Stimulated activated CD4-positive, alpha-beta T cell treated with anti-CD3 and anti-CD28 coated beads, Interleukin-1b, Interleukin-23, amount 100 ng/mL, for 48 hours (primary cell): ENCODE data around the gene RAD21L1.

ENCODE experiments used
- DNase-seq: peaks from one replicate; pipeline ENCODE4 v3.0.0-alpha.2; 2020

Gene RAD21L1

DNA sequence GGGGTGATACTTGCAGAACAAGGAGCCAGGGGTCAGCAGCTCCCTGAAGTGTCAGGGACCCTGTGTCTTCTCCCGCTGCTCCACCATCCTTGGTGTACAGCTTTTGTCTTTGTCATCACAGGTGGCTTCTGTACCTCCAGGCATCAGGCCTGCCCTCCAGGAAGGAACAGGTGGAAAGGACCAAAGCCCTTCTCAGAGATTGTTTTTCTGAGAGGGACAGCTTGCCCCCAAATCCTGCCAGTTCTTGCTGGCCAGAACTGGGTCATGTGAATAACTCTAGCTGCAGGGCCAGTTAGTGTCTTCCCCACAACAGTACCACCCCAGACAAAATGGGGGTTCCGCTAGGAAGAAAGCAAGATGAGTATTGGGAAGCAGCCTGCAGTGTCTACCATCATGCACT lies 71.6 kb downstream of the RAD21L1 start:
- no peak for DNase-seq

DNA sequence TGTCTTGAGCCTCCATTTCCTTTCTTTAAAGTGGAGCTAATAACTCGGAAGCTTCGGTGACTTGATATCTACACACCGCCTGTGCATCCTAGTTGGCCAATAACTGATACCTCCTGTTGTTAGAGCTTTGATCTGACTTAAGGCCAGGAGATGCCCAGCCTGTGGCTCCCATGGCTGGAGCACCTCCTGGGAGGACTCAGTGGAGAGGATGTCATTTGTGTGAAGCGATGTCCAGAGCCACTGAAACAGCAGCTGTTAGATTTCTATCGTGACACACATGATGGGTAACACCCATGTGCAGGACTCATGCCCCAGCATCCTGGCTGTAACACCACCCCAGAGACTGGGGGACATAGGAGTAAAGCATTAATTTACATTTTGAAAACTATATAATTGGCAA lies 72.3 kb downstream of the RAD21L1 start:
- DNase-seq: no peak

DNA sequence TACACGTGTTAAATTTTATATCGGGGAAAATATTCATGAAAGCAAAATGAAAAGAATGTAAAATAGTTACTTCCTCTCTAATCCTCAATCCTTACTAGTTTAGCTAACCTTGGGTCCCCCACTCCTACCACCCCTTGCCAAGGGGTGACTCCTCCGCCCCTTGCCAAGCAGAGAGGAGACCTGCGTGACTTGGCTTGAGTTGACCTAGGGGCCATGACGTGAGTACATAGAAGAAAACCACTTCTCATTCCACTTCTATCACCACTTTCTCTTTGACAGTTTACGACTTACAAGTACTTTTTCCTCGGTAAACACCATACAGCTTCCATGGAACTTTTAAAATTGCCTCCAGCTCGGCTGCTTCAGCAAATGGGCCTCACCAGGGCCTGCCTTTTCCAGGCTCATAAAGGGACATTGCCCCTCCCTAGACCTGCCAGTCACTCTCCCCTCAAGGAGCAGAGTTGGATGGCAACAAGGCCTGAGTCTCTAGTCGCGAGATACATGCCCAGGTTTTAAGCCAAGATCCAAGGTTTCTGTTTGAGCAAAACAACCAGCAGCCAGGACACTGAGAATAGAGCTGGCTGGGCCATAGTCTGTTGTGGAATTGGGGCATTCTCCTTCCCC lies 73.2 kb downstream of the RAD21L1 start:
- no peak for DNase-seq

DNA sequence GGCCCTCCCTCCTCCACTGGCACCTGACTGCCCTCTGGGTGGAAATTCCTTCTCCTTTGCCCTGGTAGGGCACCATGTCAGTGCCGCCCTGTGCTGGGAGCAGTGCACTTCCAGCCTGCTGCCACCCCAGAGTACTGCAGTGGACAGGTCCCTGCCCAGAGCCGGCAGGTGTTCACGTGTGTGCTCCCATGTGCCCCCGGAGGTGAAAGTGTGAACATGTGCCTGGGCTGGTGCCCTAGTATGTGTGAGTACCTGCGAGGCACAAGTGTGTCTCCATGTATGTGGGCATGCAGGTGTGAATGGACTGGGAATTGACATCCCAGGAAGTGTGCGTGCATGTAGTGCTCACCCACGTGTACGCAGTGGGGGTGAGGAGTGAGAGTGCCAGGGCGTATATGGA lies 73.7 kb downstream of the RAD21L1 start:
- DNase-seq: peak; percentile 50

DNA sequence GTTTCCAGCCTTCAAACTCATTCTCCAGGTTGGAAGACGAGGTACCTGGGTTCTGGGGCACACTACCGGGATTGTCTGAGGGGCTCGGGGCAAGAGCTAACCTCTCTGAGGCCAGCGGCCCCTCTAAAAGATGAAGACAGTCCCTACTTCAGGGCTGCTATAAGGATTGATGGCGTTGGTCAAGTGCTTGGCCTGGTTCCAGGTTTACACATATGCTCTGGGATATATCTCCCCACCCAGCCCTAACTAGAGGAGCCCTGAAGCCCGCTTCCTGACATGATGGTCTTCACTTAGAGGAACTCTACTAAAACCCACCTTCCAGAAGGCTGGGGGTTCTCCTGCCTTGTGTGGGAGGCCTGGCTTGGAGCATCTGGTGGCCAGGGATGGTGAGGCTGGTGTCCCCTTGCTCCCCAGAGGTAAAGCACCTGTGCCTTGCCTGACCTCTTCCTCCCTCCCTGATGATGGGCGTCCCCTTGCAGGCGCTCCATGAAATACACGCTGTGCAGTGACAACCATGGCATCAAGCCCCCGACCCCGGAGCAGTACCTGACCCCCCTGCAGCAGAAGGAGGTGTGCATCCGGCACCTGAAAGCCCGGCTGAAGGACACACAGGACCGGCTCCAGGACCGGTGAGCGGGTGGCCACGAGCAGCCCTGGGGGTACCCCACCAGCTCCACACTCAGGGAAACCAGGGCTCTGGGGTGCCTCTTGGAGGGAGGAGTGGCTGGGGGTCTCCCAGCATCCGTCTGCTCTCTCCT lies 74.4 kb downstream of the RAD21L1 start:
- DNase-seq: no peak

DNA sequence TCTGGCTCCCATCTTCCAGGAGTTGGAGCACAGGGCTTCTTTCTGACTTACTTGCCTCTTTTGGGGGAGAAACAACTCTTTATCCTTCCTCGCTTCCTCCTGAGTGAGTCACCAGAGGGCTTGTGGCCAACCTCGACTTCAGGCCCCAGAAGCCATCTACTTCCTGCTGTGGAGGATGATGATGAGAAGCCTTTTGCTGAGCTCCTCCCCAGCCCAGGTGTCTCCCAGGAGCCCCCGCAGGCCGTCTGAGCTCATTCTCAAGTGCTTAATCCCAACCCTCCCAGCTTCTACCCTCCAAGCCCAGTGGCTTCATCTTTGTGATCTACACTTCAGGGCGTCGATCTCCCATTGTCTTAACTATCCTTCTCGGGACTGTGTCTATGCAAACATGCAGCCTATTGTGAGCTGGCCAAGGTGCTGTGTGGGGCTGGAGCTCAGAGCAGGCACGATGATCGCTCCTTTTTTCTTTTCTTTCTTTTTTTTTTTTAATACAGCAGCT lies 75.2 kb downstream of the RAD21L1 start:
- peak; percentile 66 for DNase-seq

DNA sequence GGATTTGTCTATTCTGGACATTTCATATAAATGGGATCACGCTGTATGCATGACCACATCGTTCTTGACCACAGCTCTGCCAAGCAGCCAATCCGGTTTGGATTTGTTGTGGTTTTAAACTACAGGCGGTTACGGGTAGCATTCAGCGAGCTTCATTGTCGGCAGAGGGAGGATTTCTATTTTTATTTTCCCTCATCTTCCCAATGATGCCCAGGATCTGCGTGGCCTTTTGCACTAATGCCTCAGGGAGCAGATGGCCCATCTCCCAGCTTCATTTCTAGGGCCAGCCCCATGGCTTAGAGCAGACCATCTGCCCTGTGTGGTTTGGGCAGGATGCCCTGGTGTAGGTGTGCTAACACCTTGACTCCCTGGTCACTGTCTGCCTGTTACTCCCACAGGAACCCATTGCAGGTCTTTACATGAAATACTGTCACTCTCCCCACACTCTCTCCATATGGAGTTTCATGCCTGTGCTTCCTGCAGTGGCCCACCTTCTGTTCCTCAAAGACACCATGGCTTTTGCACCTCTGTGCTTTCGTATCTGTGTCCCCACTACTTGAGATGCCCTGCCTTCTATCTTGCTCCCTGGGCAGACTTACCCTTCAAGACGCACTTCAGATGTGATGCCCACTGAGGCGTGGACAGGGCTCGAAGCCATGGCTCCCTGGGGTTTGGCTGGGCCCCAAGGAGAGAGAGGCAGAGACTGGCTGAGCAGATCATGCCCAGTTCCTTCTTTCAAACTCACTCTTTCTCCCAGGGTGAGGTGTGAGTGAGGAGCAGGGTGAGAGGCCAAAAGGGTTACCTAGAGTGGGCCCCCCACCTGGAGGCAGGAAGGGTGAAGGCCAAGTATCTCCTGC lies 77.1 kb downstream of the RAD21L1 start:
- no peak for DNase-seq

DNA sequence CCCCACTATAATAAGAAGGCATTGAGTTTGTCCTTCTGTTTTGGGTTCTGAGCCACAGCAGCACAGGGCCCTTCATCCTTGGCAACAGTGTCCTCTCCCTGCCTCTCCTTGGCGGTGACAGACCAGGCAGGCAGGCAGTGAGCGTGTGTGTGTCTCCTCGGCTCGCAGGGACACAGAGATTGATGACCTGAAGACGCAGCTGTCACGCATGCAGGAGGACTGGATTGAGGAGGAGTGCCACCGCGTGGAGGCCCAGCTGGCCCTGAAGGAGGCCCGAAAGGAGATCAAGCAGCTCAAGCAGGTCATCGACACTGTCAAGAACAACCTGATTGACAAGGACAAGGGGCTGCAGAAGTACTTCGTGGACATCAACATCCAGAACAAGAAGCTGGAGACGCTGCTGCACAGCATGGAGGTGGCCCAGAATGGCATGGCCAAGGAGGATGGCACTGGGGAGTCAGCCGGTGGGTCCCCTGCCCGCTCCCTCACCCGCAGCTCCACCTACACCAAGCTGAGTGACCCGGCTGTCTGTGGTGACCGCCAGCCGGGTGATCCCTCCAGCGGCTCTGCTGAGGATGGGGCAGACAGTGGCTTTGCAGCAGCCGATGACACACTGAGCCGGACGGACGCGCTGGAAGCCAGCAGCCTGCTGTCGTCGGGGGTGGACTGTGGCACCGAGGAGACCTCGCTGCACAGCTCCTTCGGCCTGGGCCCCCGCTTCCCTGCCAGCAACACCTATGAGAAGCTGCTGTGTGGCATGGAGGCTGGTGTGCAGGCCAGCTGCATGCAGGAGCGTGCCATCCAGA lies 79.1 kb downstream of the RAD21L1 start:
- DNase-seq: no peak
